HG02870 (cell line): Measurements from ENCODE around the gene S100PBP.
"Not testable (repeated sequence)": the region's sequence is repeated elsewhere in the genome, so short reads cannot be mapped to it uniquely, and the experiment has no call there.

Experiments used
- ATAC-seq: cut with Tn5 transposase; IDR thresholded peaks from one replicate; pipeline ENCODE4 v1.9.1; 2021; ENCODE audit warnings: mild to moderate bottlenecking, moderate library complexity; ENCODE audit not compliant: unreplicated experiment

The S100PBP gene

GRCh38 chr1:32898958-32899357, 81.5 kb downstream of the S100PBP start:
- ATAC-seq, result no peak

- ATAC-seq, result no peak
Measured at GRCh38 chr1:32899586-32900296, 82.3 kb downstream of the S100PBP start.

- ATAC-seq, result no peak
Measured at GRCh38 chr1:32900371-32900955, 83.0 kb downstream of the S100PBP start.

- no peak for ATAC-seq
Measured at GRCh38 chr1:32900956-32901822, 83.7 kb downstream of the S100PBP start, which contains the start of gene TMEM54. TSS of gene TMEM54 (minus strand) at chr1:32901389. CDS start at chr1:32901238, 151 bp downstream.

GRCh38 chr1:32901823-32902534, 84.5 kb downstream of the S100PBP start:
- no peak for ATAC-seq

- ATAC-seq, result no peak
Measured at GRCh38 chr1:32902535-32902920, 85.1 kb downstream of the S100PBP start.

- no peak for ATAC-seq
Measured at GRCh38 chr1:32903991-32904785, 86.7 kb downstream of the S100PBP start.

- no peak for ATAC-seq
Measured at GRCh38 chr1:32904797-32905196, 87.3 kb downstream of the S100PBP start.

GRCh38 chr1:32905588-32905987, 88.1 kb downstream of the S100PBP start:
- not testable (repeated sequence) for ATAC-seq

- no peak for ATAC-seq
Measured at GRCh38 chr1:32906654-32907053, 89.2 kb downstream of the S100PBP start.

- no peak for ATAC-seq
Measured at GRCh38 chr1:32907435-32907834, 90.0 kb downstream of the S100PBP start.
